Sigmoid colon (tissue), 7 donors: Measurements from ENCODE around the gene MLLT3. TPM values are rescaled to one million over a fixed set of nuclear protein-coding genes. Genes with fewer than 3 reads are reported as not detected.

ENCODE experiments used
- DNase-seq: peaks from one replicate; pipeline ENCODE4 v3.0.0-alpha.2; 2019
- H3K27ac ChIP-seq, 4 donors: fragments of 200-600 bp; sonication (generic); one replicate each; pipeline ENCODE4 v1.5.1; 2016 to 2019; ENCODE audit warnings: mild to moderate bottlenecking in 1 of 4
- H3K27me3 ChIP-seq, 3 donors: fragments of 200-600 bp; sonication (generic); one replicate each; pipeline ENCODE4 v1.5.1; 2019; ENCODE audit warnings: mild to moderate bottlenecking in 1 of 3
- H3K36me3 ChIP-seq, 4 donors: fragments of 200-600 bp; sonication (generic); one replicate each; pipeline ENCODE4 v1.5.1; 2016 to 2019
- H3K4me1 ChIP-seq, 4 donors: fragments of 200-600 bp; sonication (generic); one replicate each; pipeline ENCODE4 v1.5.1; 2017 to 2019
- H3K4me3 ChIP-seq, 4 donors: fragments of 200-600 bp; sonication (generic); one replicate each; pipeline ENCODE4 v1.5.1; 2017 to 2019; ENCODE audit warnings: mild to moderate bottlenecking in 2 of 4, moderate library complexity in 1 of 4
- H3K9me3 ChIP-seq, 4 donors: fragments of 200-600 bp in 3 of 4; sonication (generic) in 3 of 4; one replicate each; pipeline versions ENCODE4 v1.5.1 to v1.6.1; 2013 to 2019
- EP300 ChIP-seq, 4 donors: sonication (generic); formaldehyde crosslinking; IDR thresholded peaks; one replicate each; pipeline ENCODE4 v1.6.1; 2017; ENCODE audit warnings: antibody characterized with exemption in 4 of 4
- POLR2A ChIP-seq, 2 donors: fragments of 450-650 bp; IDR thresholded peaks; one replicate each; pipeline ENCODE4 v1.6.1; 2016; ENCODE audit warnings: antibody characterized with exemption in 2 of 2, mild to moderate bottlenecking in 2 of 2, moderate library complexity in 2 of 2
- POLR2AphosphoS5 ChIP-seq, 4 donors: sonication (generic); formaldehyde crosslinking; IDR thresholded peaks; one replicate each; pipeline ENCODE4 v1.6.1; 2017; ENCODE audit warnings: antibody characterized with exemption in 4 of 4
- WGBS, 2 donors: extraction: QIAGEN DNeasy Blood & Tissue Kit; methylation state at CpG; one replicate each; pipeline ENCODE4 v1.1.7; 2013; 5-methylcytosine and 5-hydroxymethylcytosine counted together
- intact Hi-C: fragments of 100-400 bp; cut with DNase I; formaldehyde crosslinking; loops from one replicate; pipeline ENCODE4 v1.15.1; 2023
- polyA plus RNA-seq, 3 donors: library from polyadenylated mRNA; stranded (reverse); fragments of 200-250 nt; gene quantifications; one replicate each; pipeline ENCODE4 v1.2.3, GENCODE V29; 2013
- total RNA-seq, 4 donors: library from RNA; depleted of rRNA; stranded (reverse); fragments of >200 nt; gene quantifications; one replicate each; pipeline ENCODE4 v1.1.0, GENCODE V29; 2016
- TF ChIP-seq, protein P1 (sequence below), 4 experiments: fragments of 450-650 bp in 3 of 4; fragments of 200-600 bp in 1 of 4; IDR thresholded peaks; one replicate each; pipeline ENCODE4 v1.5.1; 2016 to 2019; ENCODE audit warnings: antibody characterized with exemption in 4 of 4, mild to moderate bottlenecking in 3 of 4, moderate library complexity in 2 of 4
- donor health status: healthy with polysubstance abuse.
- donor health status: Bipolar disorder and iron deficiency.
- donor health status: healthy.

Gene MLLT3
- total and polyA plus RNA-seq, 7 donors, result 19.0 to 132 (median 25.0) TPM

GRCh38 chr9:20558566-20559016 lies 63.7 kb downstream of the MLLT3 start:
- H3K9me3 ChIP-seq, result no peaks in the 10 kb centered on the region
- H3K36me3 ChIP-seq, result no peaks in the 10 kb centered on the region
- DNase-seq, result no peak
- TF ChIP-seq POLR2AphosphoS5 (IDR thresholded peaks at IDR 0.05) (peak in 2 of 4 donors; percentile 10 to 28), POLR2A (IDR thresholded peaks at IDR 0.05) (no peak)
- no peaks in the 10 kb centered on the region for H3K27me3 ChIP-seq
- WGBS, 2 donors, result 14 to 49% methylated on average over 2 of the region's 2 CpGs
- H3K4me3 ChIP-seq, result no peak overlapping the region
- H3K4me1 ChIP-seq, result peaks cover 2 to 79% (median 68%) of the 10 kb centered on the region in 4 donors
- intact Hi-C loops, result loop anchor here (10.0 kb wide), 2 partner anchors 204 to 386 kb away; no protein-coding TSS in a partner anchor
- H3K27ac ChIP-seq, result peak overlapping the region; percentile 7 to 70 (median 60)

- no peaks in the 10 kb centered on the region for H3K27me3 ChIP-seq
- no peaks in the 10 kb centered on the region for H3K9me3 ChIP-seq
- WGBS, 2 donors, result 12 to 41% methylated on average over 5 of the region's 5 CpGs
- H3K4me1 ChIP-seq, result peaks cover 0 to 79% (median 69%) of the 10 kb centered on the region in 4 donors
- no peak overlapping the region for H3K4me3 ChIP-seq
- no peaks in the 10 kb centered on the region for H3K36me3 ChIP-seq
- DNase-seq, result no peak
- intact Hi-C loops, result loop anchor here (10.0 kb wide), 2 partner anchors 203 to 387 kb away; no protein-coding TSS in a partner anchor
- H3K27ac ChIP-seq, result peak overlapping the region in 3 of 4 donors; percentile 57 to 70 (median 64)
- TF ChIP-seq, protein P1, sequence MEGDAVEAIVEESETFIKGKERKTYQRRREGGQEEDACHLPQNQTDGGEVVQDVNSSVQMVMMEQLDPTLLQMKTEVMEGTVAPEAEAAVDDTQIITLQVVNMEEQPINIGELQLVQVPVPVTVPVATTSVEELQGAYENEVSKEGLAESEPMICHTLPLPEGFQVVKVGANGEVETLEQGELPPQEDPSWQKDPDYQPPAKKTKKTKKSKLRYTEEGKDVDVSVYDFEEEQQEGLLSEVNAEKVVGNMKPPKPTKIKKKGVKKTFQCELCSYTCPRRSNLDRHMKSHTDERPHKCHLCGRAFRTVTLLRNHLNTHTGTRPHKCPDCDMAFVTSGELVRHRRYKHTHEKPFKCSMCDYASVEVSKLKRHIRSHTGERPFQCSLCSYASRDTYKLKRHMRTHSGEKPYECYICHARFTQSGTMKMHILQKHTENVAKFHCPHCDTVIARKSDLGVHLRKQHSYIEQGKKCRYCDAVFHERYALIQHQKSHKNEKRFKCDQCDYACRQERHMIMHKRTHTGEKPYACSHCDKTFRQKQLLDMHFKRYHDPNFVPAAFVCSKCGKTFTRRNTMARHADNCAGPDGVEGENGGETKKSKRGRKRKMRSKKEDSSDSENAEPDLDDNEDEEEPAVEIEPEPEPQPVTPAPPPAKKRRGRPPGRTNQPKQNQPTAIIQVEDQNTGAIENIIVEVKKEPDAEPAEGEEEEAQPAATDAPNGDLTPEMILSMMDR (IDR thresholded peaks at IDR 0.05), result no peak
- no peak for TF ChIP-seq POLR2AphosphoS5 (IDR thresholded peaks at IDR 0.05)
- no peak for TF ChIP-seq EP300 (IDR thresholded peaks at IDR 0.05)
- no peak for TF ChIP-seq POLR2A (IDR thresholded peaks at IDR 0.05)
Observed at GRCh38 chr9:20557890-20558565, 64.3 kb downstream of the MLLT3 start.

DNA sequence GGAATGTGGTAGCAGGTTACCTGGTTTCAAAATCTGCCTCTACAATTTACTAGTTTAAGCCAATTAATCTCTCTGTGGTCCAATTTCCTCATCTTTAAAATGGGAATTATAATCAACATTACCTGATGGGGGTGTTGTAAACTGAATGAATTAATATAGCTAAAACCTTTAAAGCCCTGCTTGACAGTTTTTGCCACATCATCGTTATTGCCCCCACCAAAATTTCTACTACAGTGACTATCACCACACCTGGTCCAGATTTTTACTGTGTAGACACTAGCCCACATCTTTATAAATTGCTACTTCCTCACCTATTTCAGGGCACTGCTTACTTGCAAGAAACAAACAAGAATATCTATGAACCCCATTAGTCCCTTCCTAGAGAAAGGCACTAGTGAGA lies 65.0 kb downstream of the MLLT3 start:
- Histone ChIP-seq H3K27me3 (no peaks in the 10 kb centered on the region), H3K9me3 (no peaks in the 10 kb centered on the region), H3K4me1 (peaks cover 0 to 77% (median 64%) of the 10 kb centered on the region in 4 donors)

GRCh38 chr9:20553558-20554149 lies 68.6 kb downstream of the MLLT3 start:
- Histone ChIP-seq H3K4me1 (peaks cover 0 to 62% (median 53%) of the 10 kb centered on the region in 4 donors), H3K27me3 (no peaks in the 10 kb centered on the region), H3K36me3 (no peaks in the 10 kb centered on the region), H3K9me3 (no peaks in the 10 kb centered on the region), H3K4me3 (no peak overlapping the region), H3K27ac (peak overlapping the region in 2 of 4 donors; percentile 16 to 19)
- 6 to 41% methylated on average over 1 of the region's 1 CpG for WGBS, 2 donors
- TF ChIP-seq EP300 (IDR thresholded peaks at IDR 0.05) (no peak), POLR2AphosphoS5 (IDR thresholded peaks at IDR 0.05) (no peak), POLR2A (IDR thresholded peaks at IDR 0.05) (no peak)
- TF ChIP-seq, protein P1 (IDR thresholded peaks at IDR 0.05), result no peak
- intact Hi-C loops, result loop anchor here (5.0 to 10.0 kb wide), 4 partner anchors 69 to 391 kb away; partner anchors contain the start of genes FOCAD and MLLT3
- no peak for DNase-seq

More for the DNA sequence above, 65.0 kb downstream of the MLLT3 start:
- Histone ChIP-seq H3K4me3 (no peak overlapping the region), H3K27ac (peak overlapping the region in 3 of 4 donors; percentile 57 to 70 (median 64)), H3K36me3 (no peaks in the 10 kb centered on the region)
- intact Hi-C loops, result loop anchor here (10.0 kb wide), 2 partner anchors 202 to 388 kb away; no protein-coding TSS in a partner anchor
- DNase-seq, result no peak
- TF ChIP-seq EP300 (IDR thresholded peaks at IDR 0.05), result no peak
- no peak for TF ChIP-seq POLR2A (IDR thresholded peaks at IDR 0.05)
- no peak for TF ChIP-seq POLR2AphosphoS5 (IDR thresholded peaks at IDR 0.05)
- TF ChIP-seq, protein P1 (IDR thresholded peaks at IDR 0.05), result no peak
- 91 to 98% methylated on average over 1 of the region's 1 CpG for WGBS, 2 donors
